IPS-15b (cell line): ENCODE data around the gene NSFL1C.

ENCODE experiments used
- H3K27me3 ChIP-seq: one replicate; pipeline ENCODE4 v1.6.1; 2013; ENCODE audit warnings: low read length; ENCODE audit not compliant: control insufficient read depth, insufficient read depth
- H3K36me3 ChIP-seq: one replicate; pipeline ENCODE4 v1.6.1; 2013; ENCODE audit warnings: low read length; ENCODE audit not compliant: control insufficient read depth, insufficient read depth
- H3K4me1 ChIP-seq: one replicate; pipeline ENCODE4 v1.6.1; 2013; ENCODE audit warnings: mild to moderate bottlenecking, low read length; ENCODE audit not compliant: control insufficient read depth, insufficient read depth
- H3K4me3 ChIP-seq: one replicate; pipeline ENCODE4 v1.5.1; 2013; ENCODE audit warnings: low read depth, low read length
- H3K9ac ChIP-seq: one replicate; pipeline ENCODE4 v1.6.1; 2013; ENCODE audit warnings: low read depth, mild to moderate bottlenecking, low read length
- H3K9me3 ChIP-seq: one replicate; pipeline ENCODE4 v1.6.1; 2013; ENCODE audit warnings: mild to moderate bottlenecking, low read length; ENCODE audit not compliant: control insufficient read depth, insufficient read depth

NSFL1C gene

DNA sequence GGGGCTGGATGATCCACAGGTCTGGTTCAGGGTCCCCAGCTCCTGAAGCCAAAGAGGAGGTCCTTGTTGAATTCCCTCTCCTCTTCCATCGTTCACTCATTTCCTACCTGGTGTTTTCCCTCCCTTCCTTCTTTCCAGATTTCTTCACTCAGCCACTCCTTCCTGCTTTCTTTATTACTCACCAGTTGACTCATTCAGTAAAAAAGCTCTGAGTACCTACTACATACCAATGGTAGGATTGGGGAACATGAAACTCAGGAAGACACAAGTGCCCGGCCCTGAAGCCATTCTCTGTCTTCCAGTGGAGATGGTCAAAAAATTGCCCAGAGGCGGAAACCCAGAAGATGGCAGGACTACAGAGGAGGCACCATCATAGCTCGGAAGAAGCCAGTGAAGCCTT, 11.9 kb upstream of the NSFL1C start:
- H3K9me3 ChIP-seq: no peaks in the 10 kb centered on the region
- no peak overlapping the region for H3K9ac ChIP-seq
- no peak overlapping the region for H3K4me3 ChIP-seq
- no peaks in the 10 kb centered on the region for H3K4me1 ChIP-seq
- no peaks in the 10 kb centered on the region for H3K27me3 ChIP-seq
- no peaks in the 10 kb centered on the region for H3K36me3 ChIP-seq

DNA sequence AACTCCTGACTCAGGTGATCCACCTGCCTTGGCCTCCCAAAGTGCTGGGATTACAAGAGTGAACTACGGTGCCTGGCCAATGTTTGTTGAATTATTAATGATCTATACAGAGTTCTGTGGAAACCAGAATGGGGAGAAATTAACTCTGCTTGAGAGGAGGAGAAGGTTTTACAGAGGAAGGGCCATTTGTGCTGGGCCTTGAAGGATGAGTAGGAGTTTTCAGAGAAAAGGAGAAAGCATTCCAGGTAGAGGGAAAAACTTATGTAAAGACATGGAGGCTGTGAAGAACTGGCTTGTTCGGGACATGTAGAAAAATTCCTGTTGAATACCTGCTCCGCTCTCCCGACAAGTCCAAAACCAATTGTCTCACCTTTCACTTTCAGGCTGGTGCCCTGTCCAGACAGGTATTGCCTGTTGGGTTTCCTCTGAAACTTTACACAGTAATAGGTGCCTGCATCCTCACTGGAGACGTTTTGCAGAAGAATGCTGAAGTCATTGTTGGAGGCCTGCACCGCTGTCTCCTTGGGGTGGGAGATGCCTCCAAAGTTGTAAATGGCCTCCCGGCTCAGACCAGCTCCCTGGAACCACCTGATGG, 11.3 kb upstream of the NSFL1C start:
- no peak overlapping the region for H3K4me3 ChIP-seq
- no peaks in the 10 kb centered on the region for H3K4me1 ChIP-seq
- no peaks in the 10 kb centered on the region for H3K9me3 ChIP-seq
- no peaks in the 10 kb centered on the region for H3K36me3 ChIP-seq
- no peak overlapping the region for H3K9ac ChIP-seq
- H3K27me3 ChIP-seq: no peaks in the 10 kb centered on the region

DNA sequence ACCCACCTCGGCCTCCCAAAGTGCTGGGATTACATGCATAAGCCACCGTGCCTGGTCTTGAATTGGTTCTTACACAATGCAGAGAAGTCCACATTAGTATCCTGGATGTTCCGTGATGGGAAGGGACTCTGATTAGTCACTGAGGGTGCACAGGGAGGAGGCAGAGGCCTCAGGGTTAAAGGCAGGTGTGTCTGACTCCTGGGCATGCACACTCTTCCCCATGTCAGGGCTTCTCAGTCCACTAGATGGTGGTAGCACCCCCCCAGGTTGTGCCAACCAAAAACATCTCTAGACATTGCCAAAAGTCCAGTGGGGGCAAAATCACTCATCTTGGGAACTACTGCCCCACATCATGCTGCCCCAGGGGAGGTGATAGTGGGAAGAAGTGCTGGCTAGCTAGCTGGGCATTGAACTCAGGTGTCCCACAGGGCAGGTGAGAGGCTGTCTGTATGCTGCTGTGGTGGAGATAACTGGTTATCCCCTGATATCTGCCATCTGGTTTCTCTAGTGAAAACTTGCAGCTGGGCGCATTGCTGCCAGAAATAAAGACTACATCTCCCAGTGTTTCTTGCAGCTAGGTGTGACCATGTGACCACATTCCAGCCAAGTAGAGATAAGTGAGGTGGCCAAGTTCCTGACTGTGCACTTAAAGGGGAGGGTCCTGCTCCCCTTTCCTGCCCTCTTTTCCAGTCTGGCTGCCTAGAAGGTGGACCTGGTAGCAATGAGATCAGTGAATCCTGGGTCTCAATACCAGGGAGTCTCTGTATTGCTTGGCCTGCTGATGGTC, 8.4 kb upstream of the NSFL1C start:
- no peaks in the 10 kb centered on the region for H3K27me3 ChIP-seq
- H3K9me3 ChIP-seq: no peaks in the 10 kb centered on the region
- no peaks in the 10 kb centered on the region for H3K4me1 ChIP-seq
- H3K9ac ChIP-seq: no peak overlapping the region
- no peak overlapping the region for H3K4me3 ChIP-seq
- no peaks in the 10 kb centered on the region for H3K36me3 ChIP-seq

DNA sequence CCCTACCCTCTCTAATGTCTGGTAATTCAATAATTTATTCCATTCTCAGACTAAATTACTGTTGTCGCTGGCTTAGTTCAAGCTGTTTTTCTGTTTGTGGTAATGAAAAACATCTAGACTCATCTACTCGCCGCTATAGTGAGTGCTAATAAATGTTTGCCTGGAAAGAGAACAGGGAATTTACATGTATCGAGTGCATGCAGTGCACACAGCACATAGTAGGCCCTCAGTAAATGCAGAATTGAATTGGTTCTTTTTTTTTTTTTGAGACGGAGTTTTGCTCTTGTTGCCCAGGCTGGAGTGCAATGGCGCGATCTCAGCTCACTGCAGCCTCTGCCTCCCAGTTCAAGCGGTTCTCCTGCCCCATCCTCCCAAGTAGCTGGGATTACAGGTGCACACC, 7.7 kb upstream of the NSFL1C start:
- no peaks in the 10 kb centered on the region for H3K9me3 ChIP-seq
- no peak overlapping the region for H3K9ac ChIP-seq
- H3K36me3 ChIP-seq: no peaks in the 10 kb centered on the region
- H3K4me3 ChIP-seq: no peak overlapping the region
- no peaks in the 10 kb centered on the region for H3K27me3 ChIP-seq
- peaks cover 2% of the 10 kb centered on the region for H3K4me1 ChIP-seq

DNA sequence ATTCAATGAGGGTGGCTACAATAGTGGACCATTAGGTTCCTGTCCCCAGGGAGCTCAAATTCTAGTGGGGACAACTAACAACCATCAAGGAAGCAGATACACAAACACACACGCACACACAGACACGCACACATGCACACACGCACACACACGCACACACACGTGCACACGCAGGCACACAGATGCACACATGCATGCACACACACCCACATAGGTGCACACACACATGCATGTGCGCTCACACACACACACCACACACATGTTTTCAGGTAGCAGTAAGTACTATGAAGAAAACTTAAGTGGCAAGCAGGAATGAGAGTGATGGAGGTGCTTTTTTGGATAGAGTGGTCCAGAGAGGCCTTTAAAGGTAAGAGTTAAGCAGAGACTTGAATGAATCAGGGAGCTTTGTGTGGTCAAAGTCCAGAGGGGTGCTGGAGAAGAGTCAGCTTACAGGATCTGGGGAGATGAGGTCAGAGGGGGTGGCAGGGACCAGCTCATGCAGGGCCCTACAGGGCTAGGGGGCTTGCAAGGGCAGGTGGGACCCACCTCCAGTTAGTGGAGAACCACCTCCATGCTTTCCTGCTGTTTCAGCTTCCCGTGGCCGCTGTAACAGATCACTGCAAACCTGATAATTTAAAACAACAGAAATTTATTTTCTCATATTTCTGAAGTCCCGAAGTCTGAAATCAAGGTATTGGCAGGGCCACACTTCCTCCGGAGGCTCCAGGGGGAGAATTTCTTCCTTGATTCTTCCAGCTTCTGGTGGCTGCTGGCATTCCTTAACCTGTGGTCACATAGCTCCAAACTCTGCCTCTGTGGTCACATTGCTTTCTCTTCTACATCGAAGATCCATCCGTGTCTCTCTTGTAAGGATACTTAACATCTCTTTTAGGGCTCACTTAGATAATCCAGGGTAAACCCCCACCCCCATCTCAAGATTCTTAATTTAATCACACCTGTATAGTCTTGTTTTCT, 6.9 kb upstream of the NSFL1C start:
- Histone ChIP-seq H3K4me3 (no peak overlapping the region), H3K9me3 (no peaks in the 10 kb centered on the region), H3K4me1 (peaks cover 2% of the 10 kb centered on the region), H3K27me3 (no peaks in the 10 kb centered on the region), H3K36me3 (no peaks in the 10 kb centered on the region), H3K9ac (no peak overlapping the region)

DNA sequence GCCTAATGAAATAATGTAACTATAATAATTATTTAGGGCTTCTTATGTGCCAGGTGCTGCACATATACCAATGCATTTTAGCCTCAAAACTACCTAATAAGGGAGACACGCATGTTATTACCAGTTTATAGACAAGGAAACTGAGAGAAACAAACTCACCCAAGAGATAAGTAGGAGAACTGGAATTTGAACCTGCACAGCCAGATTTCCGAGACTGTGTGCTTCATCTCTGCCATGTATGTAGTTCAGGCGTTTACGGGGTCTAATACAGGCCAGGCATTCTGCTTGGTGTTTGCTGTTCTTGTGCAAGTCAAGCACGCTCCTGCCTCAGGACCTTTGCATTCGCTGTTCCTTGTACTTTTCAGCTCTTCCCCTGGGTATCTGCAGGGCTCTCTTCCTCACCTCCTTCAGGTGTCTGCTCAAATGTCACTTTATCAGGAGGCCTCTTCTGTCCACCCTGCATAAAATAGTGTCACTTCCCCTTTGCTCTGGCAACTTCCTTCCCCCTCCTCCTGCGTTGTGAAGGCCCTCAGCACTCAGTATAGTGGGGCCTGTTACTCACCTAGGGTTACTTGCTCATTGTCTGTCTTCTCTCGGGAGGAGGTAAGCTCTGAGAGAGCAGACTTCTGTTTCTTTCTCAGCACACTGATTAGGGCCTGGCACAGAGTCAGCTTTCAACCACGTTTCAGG, 6.1 kb upstream of the NSFL1C start:
- Histone ChIP-seq H3K9me3 (no peaks in the 10 kb centered on the region), H3K4me1 (peaks cover 5% of the 10 kb centered on the region), H3K27me3 (no peaks in the 10 kb centered on the region), H3K36me3 (no peaks in the 10 kb centered on the region), H3K9ac (no peak overlapping the region), H3K4me3 (no peak overlapping the region)

DNA sequence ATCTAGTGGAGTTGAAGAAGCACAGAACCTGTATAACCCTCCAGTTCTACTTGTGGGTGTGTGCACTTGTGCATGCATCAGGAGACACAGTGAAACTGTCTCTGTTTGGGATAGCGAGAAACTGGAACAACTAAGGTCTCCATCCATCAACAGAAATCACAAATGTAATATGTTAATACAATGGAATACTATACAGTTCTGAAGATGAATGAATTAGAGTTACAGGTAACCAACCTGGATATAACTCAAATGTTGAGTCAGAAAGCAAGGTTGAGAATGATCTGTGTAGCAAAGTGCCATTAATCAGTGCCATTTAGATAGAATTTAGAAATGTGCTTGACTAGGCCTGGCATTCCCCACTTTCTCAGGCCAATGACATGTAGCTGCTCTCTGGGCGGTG, 4.6 kb upstream of the NSFL1C start:
- Histone ChIP-seq H3K9ac (no peak overlapping the region), H3K27me3 (no peaks in the 10 kb centered on the region)

DNA sequence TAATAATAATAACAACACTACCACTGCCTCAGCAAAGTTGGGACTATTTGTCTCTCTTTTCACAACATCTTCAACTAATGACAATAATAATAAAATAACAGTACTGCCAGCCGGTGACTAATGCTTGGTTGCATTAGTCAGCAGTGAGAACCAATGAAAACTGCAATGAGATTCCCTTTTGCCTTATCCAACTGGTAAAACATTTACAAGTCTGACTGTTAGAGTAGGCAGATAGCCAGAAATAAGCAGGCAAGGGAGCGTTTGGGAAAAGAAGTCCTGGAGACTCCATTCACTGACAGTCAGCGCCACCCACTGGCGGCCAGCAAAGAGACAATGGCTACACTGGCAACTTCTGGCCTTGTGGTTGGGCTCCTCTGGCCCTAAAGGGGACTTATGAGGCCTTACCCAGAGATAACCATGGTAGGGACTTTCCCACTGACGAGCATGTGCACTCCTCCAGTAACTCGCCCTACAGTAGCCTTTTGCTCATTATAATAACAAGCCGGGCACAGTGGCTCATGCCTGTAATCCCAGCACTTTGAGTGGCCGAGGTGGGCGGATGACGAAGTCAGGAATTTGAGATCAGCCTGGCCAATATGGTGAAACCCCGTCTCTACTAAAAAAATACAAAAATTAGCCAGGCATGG, 3.4 kb upstream of the NSFL1C start:
- H3K9ac ChIP-seq: no peak overlapping the region
- no peak overlapping the region for H3K4me3 ChIP-seq
- peaks cover 14% of the 10 kb centered on the region for H3K4me1 ChIP-seq

More for the DNA sequence above, 4.6 kb upstream of the NSFL1C start:
- Histone ChIP-seq H3K4me3 (no peak overlapping the region), H3K4me1 (peaks cover 10% of the 10 kb centered on the region), H3K36me3 (no peaks in the 10 kb centered on the region), H3K9me3 (no peaks in the 10 kb centered on the region)

DNA sequence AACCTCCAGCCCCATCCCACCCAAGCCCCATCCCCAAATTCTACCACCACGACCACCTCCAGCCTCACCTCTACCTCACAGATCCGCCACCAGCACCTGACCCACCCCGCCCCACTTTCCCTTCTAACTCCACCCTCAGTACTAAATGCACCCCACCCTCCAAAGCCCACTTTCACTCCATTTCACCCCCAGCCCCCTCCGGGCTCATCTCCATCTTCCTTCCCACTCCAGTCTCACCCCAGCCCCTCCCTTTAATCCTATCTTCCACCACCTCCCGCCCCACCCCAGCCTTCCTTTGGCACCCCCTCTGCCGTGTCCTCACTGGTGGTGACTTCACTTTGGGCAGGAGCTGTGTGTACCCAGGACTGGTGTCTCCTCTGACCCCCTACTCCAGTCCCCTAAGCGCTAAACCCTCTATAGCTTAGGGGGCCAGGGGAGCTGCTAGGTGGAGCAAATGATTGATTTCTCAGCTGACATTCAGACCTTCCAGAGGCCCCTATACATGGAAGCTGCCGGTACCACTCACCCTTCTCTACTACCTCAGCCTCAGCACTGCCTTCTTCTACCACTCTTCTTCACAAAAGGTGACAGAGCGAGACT, 2.8 kb upstream of the NSFL1C start:
- no peaks in the 10 kb centered on the region for H3K27me3 ChIP-seq
- no peak overlapping the region for H3K9ac ChIP-seq
- H3K9me3 ChIP-seq: no peaks in the 10 kb centered on the region
- no peak overlapping the region for H3K4me3 ChIP-seq
- peaks cover 15% of the 10 kb centered on the region for H3K4me1 ChIP-seq
- no peaks in the 10 kb centered on the region for H3K36me3 ChIP-seq

More for the DNA sequence above, 3.4 kb upstream of the NSFL1C start:
- no peaks in the 10 kb centered on the region for H3K9me3 ChIP-seq
- no peaks in the 10 kb centered on the region for H3K27me3 ChIP-seq
- no peaks in the 10 kb centered on the region for H3K36me3 ChIP-seq

DNA sequence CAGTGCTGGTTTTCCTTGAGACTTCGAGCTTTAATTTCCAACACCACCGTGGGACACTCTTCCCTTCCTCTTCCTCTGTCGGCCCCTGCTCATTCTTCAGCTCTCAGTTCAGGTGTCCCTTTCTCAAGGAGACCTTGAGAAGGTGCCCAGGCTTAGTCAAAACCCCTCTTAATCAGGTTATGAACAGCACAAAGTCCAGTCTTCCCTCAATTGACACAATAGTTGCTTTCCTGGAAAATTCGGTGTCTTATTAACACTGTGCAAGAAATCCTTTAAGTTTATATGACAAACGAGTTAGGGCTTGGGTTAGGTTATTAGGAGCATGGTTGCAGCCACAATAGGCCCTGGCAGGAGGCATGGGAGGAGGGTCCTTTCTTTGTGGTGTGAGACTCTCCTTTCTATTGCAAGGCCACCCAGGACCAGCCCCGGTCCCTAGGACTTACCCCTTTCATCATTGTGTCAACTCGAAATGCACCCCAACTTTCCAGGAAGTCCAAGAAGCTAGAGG, 1.5 kb upstream of the NSFL1C start:
- H3K27me3 ChIP-seq: no peaks in the 10 kb centered on the region
- no peaks in the 10 kb centered on the region for H3K9me3 ChIP-seq
- H3K4me3 ChIP-seq: no peak overlapping the region
- H3K36me3 ChIP-seq: no peaks in the 10 kb centered on the region
- peaks cover 15% of the 10 kb centered on the region for H3K4me1 ChIP-seq
- H3K9ac ChIP-seq: no peak overlapping the region
